Testis (tissue), 3 donors: ENCODE data around the gene TOX2. TPM values are rescaled to one million over a fixed set of nuclear protein-coding genes. Genes with fewer than 3 reads are reported as not detected.

ENCODE experiments used
- DNase-seq: peaks from one replicate; pipeline ENCODE4 v3.0.0-alpha.2; 2019
- H3K27ac ChIP-seq, 2 donors: fragments of 200-600 bp; sonication (generic); one replicate each; pipeline ENCODE4 v1.5.1; 2019
- H3K27me3 ChIP-seq: fragments of 200-600 bp; sonication (generic); one replicate; pipeline ENCODE4 v1.5.1; 2019
- H3K36me3 ChIP-seq: fragments of 200-600 bp; sonication (generic); one replicate; pipeline ENCODE4 v1.5.1; 2017; ENCODE audit warnings: low read depth; ENCODE audit errors: missing control alignments
- H3K4me1 ChIP-seq: fragments of 200-600 bp; sonication (generic); one replicate; pipeline ENCODE4 v1.5.1; 2019
- H3K4me3 ChIP-seq, 2 donors: fragments of 200-600 bp; sonication (generic); one replicate each; pipeline ENCODE4 v1.5.1; 2017 to 2019
- H3K9me3 ChIP-seq: fragments of 200-600 bp; sonication (generic); one replicate; pipeline ENCODE4 v1.5.1; 2017
- POLR2A ChIP-seq: fragments of 450-650 bp; IDR thresholded peaks from one replicate; pipeline ENCODE4 v1.6.1; 2017; ENCODE audit warnings: antibody characterized with exemption, mild to moderate bottlenecking, moderate library complexity
- WGBS, 2 donors: methylation state at CpG; one replicate each; pipeline ENCODE4 v1.1.5; 2018; 5-methylcytosine and 5-hydroxymethylcytosine counted together
- intact Hi-C: fragments of 100-400 bp; cut with DNase I; formaldehyde crosslinking; loops from one replicate; pipeline ENCODE4 v1.15.1; 2023; ENCODE audit warnings: low total_unique reads
- polyA plus RNA-seq: library from polyadenylated mRNA; stranded (reverse); fragments of 350-450 nt; fragmentation: Illumina TruSeq; extraction: RNeasy Lipid Tissue Mini Kit (QIAGEN cat#74804); gene quantifications from one replicate; pipeline ENCODE4 v1.2.3, GENCODE V29; 2014; ENCODE audit warnings: low read depth, low replicate concordance; ENCODE audit not compliant: insufficient read depth
- total RNA-seq, 2 donors: library from RNA; depleted of rRNA; stranded (reverse); fragments of >200 nt; gene quantifications; one replicate each; pipeline ENCODE4 v1.2.3, GENCODE V29; 2016
- TF ChIP-seq, protein P1 (sequence below), 3 experiments: fragments of 450-650 bp in 2 of 3; fragments of 200-600 bp in 1 of 3; sonication (generic) in 1 of 3; IDR thresholded peaks; one replicate each; pipeline ENCODE4 v1.5.1; 2016 to 2019; ENCODE audit warnings: antibody characterized with exemption in 3 of 3, mild to moderate bottlenecking in 2 of 3, moderate library complexity in 1 of 3

Gene TOX2
- total and polyA plus RNA-seq, 3 donors from 2014 or later, result 43.8 to 67.0 (median 48.1) TPM

DNA sequence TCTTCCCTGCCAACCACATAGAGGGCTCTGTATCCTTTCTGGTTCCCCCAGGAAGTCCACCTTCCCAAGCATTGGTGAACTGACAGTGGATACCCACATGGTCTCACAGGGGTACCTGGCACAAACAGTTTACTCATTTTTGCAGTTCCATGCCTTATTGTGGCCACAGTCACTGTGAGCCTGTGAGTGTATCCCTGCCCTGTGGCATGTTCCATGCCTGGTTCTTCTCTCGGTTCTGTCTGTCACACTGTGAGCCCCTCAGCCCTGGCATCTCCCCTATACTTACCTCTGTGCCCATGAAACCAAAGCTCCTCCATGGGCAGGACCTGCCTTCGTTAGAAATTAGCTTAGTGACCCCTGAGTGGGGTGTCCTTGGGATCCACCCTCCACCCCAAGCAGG is 107.8 kb downstream of the TOX2 start:
- 85 to 94% methylated on average over 2 of the region's 2 CpGs for WGBS, 2 donors
- TF ChIP-seq, protein P1, sequence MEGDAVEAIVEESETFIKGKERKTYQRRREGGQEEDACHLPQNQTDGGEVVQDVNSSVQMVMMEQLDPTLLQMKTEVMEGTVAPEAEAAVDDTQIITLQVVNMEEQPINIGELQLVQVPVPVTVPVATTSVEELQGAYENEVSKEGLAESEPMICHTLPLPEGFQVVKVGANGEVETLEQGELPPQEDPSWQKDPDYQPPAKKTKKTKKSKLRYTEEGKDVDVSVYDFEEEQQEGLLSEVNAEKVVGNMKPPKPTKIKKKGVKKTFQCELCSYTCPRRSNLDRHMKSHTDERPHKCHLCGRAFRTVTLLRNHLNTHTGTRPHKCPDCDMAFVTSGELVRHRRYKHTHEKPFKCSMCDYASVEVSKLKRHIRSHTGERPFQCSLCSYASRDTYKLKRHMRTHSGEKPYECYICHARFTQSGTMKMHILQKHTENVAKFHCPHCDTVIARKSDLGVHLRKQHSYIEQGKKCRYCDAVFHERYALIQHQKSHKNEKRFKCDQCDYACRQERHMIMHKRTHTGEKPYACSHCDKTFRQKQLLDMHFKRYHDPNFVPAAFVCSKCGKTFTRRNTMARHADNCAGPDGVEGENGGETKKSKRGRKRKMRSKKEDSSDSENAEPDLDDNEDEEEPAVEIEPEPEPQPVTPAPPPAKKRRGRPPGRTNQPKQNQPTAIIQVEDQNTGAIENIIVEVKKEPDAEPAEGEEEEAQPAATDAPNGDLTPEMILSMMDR (IDR thresholded peaks at IDR 0.05), result no peak
- TF ChIP-seq POLR2A, result no peak
- DNase-seq, result no peak

DNA sequence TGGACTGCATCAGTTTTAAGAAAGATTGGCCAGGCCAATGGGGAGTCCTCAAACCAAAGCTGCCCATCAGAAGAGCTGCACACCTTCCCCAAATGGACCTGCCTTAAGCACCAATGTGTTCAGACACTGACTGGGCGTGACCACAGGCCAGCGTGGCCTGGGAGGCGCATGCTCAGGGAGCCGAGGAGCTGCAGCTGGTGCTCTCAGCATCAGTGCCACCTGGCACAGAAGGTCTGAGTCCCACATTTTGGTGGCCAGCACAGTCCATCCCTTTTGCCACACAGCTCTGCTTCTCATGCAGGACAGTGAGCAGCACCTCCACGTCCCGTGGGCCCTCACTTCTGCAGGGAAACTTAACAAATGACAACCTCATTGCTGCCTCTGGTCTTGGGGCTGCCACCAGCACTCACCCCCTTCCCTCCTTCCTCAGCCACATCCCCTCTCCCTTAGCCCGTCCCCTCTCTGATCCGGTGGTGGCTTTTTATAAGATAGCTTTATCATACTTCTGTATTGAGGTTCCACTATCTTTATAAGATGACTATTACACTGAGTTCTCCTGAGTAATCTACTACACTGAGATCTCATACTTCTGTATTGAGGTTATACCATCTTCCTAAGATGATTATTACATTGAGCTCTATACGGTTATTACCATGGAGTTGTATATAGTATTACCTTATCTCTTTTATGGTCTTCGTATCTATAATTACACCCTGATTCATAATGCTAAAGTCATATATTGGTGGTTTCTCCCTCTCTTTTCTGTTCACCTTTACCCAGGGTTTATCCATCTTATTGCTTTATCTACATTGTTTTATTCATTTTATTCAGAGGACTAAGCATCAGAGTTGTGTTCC is 109.1 kb downstream of the TOX2 start:
- intact Hi-C loops, result no loop called here
- Histone ChIP-seq H3K36me3 (no peaks in the 10 kb centered on the region), H3K9me3 (no peaks in the 10 kb centered on the region), H3K27ac (no peak overlapping the region), H3K4me3 (no peak overlapping the region), H3K27me3 (no peaks in the 10 kb centered on the region), H3K4me1 (peaks cover 3% of the 10 kb centered on the region)
- DNase-seq, result no peak
- 80 to 93% methylated on average over 8 to 10 of the region's 10 CpGs for WGBS, 2 donors
- TF ChIP-seq POLR2A, result no peak
- TF ChIP-seq, protein P1 (IDR thresholded peaks at IDR 0.05), result no peak

More for the DNA sequence above, 107.8 kb downstream of the TOX2 start:
- Histone ChIP-seq H3K4me1 (peaks cover 3% of the 10 kb centered on the region), H3K27me3 (no peaks in the 10 kb centered on the region), H3K9me3 (no peaks in the 10 kb centered on the region), H3K27ac (no peak overlapping the region), H3K4me3 (no peak overlapping the region), H3K36me3 (no peaks in the 10 kb centered on the region)
- intact Hi-C loops, result no loop called here

DNA sequence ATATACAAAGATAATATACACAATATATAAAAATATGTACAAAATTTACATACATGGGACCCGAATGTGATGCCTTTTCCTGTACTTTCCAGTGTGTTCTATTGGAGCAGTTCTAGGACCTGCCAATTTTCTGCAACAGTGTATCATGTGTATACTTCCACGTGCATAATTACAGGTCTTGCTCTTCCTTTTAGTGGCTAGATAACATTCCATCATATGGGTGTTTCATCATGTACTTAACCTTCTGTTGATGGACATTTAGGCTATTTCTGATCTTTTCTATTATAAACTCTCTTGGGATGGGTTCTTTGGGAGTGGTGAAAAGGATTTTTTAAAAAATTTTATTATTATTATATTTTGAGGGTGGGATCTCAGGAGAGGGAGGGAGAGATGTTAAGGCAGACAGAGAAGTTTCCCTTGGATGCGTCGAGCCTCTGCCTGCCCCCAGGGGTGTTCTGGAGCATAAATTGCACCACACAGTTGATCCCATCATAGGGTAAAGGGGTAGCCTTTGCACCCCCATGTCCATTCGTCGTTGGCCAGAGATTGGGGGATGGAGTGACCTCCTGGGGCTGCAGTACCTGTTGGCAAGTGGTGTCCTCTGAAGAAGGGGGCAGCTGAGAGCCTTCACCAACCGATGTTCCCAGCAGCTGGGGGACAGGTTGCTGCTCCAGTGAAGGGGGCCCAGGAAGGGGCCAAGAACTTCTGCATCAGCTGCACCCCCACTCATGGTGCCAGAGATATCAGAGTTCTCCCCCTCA is 110.3 kb downstream of the TOX2 start:
- H3K27ac ChIP-seq, result no peak overlapping the region
- WGBS, 2 donors, result 56 to 65% methylated on average over 6 to 7 of the region's 7 CpGs
- H3K27me3 ChIP-seq, result no peaks in the 10 kb centered on the region
- no peak for TF ChIP-seq POLR2A
- TF ChIP-seq, protein P1 (IDR thresholded peaks at IDR 0.05), result no peak
- no peaks in the 10 kb centered on the region for H3K9me3 ChIP-seq
- H3K36me3 ChIP-seq, result no peaks in the 10 kb centered on the region
- H3K4me1 ChIP-seq, result no peaks in the 10 kb centered on the region
- no peak for DNase-seq
- H3K4me3 ChIP-seq, result no peak overlapping the region
- intact Hi-C loops, result no loop called here

DNA sequence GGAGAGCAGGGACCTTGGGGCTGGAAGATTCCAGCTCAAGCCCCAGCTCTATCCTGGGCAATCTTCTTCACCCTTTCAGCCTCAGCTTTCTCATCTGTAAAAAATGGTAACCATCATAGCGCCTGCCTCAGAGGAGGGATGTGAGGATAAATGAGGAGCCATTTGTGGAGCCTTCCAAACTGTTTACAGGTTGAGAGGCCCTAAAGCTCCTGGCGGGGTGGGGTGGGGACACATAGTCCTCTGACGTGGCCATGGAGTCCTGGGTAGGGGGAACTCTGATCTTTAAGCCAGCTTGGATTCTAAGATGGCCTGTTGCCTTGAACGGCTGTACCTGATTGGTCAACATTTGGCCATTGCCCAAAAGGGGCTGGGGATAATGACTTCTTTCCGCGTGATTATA is 111.1 kb downstream of the TOX2 start:
- Histone ChIP-seq H3K27ac (no peak overlapping the region), H3K36me3 (no peaks in the 10 kb centered on the region), H3K9me3 (no peaks in the 10 kb centered on the region), H3K27me3 (no peaks in the 10 kb centered on the region), H3K4me3 (no peak overlapping the region), H3K4me1 (no peaks in the 10 kb centered on the region)
- TF ChIP-seq, protein P1 (IDR thresholded peaks at IDR 0.05), result no peak
- TF ChIP-seq POLR2A, result no peak
- intact Hi-C loops, result no loop called here
- no peak for DNase-seq
- 79 to 93% methylated on average over 4 to 6 of the region's 6 CpGs for WGBS, 2 donors
